GM20431 (cell line): Measurements from ENCODE around the gene TRPM4.

Experiments
- in situ Hi-C: fragments of 300-500 bp; cut with MseI, MboI; formaldehyde crosslinking; loops from one replicate; pipeline ENCODE4 v1.15.0; 2020; ENCODE audit warnings: low sequenced_read_pairs; ENCODE audit not compliant: unreplicated experiment

TRPM4 gene

GRCh38 chr19:49149652-49150105 is 7.9 kb upstream of the TRPM4 start:
- in situ Hi-C loops, result no loop called here

DNA sequence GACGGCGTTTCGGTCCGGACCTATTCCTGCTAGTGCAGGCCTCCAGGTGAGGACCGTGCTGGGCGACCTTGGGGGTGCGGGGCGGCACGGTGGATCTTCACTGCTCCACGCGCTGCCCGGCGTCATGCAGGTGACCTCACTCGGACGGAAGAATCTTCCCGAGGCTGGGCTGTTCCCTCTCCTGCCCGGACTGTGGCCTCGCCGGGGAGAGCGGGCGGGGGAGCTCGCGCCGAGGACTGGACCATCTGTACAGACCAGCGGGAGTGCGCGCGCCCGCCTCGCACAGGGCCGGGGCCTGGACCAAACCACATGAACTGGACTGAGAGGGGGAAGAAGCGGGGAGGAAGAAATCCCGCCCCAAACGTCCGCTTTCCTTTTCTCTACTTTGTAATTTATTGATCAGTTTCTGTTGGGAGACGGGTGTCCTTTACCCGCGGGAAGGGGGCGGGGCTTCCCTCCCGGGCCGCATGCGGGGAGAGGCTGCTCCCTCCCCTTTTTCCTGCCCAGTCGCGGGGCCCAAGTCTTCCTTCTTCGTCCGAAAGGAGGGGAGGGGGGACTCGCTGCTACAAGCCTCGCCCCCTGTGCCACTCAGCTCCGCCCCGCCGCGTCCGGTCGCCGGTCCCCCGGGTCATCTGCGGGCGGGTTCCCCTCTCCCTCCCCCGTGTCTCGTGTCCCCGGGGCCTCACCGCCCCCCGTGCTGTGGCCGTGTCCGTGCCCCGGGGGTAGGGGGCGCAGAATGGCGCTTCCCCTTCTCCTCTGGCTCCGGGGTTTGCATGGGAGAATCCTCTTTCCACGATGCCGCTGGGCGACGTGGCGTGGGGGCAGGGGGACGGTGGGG is 7.3 kb upstream of the TRPM4 start:
- in situ Hi-C loops, result no loop called here

DNA sequence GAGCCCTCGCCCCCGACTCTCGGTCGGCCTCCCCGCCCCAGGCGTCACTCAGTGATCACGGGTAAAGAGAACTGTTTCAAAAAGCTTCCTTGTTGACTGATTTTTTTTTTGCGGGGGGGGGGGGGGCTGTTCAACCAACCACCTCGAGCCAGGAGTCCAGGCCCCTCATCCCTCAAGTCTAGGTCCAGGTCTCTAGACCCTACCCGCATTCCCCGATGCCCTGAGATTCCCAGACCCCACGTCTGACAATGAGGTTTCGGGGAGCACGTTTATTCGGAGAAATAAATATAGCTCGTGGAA is 6.7 kb upstream of the TRPM4 start:
- in situ Hi-C loops, result no loop called here

GRCh38 chr19:49151267-49152118 is 6.1 kb upstream of the TRPM4 start:
- in situ Hi-C loops, result no loop called here

GRCh38 chr19:49152119-49152550 is 5.5 kb upstream of the TRPM4 start:
- in situ Hi-C loops, result no loop called here

- in situ Hi-C loops, result no loop called here
Measured at GRCh38 chr19:49153167-49153809, 4.3 kb upstream of the TRPM4 start.

DNA sequence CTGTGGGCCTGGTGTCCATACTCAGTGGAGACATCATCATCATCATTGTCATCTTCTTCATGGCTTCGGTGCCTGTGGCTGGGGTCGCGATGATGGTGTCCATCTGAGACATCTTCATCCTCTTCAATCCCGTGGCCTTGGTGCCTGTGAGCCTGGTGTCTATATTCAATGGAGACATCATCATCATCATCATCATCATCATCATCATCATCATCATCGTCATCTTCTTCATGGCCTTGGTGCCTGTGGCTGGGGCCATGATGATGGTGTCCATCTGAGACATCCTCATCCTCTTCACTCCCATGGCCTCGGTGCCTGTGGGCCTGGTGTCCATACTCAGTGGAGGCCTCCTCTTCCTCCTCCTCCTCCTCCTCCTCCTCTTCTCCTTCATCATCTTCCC is 3.3 kb upstream of the TRPM4 start:
- in situ Hi-C loops, result no loop called here

- in situ Hi-C loops, result no loop called here
Measured at GRCh38 chr19:49155005-49155819, 2.4 kb upstream of the TRPM4 start, which contains the start of gene HRC. Gene HRC (minus strand): TSS chr19:49155396. CDS start chr19:49155237, 159 bp downstream.

DNA sequence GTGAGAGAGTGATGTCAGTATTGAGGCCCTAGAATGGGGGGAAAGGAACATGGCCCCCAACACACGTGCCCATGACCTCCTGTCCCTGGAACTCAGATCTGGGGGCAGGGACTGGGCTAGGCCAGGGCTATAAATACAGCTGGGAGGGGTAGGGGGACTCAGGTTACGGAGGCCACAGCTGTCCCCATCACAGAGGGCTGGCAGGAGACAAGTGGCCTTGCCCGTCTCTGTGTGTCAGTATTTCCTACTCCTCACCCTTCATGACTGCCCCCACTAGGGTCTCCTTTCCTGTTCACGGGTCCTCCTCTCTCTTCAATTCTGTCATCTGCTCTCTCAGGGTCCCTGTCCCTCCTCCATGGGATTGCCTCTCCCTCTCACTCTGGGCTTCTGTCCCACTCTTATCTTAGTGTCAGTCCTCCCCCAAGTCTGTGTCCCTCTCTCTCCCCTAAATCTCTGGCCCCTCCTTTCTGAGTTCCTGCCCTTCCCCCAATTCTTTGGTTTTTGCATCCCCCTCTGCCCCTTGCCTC is 1.7 kb upstream of the TRPM4 start:
- in situ Hi-C loops, result no loop called here

DNA sequence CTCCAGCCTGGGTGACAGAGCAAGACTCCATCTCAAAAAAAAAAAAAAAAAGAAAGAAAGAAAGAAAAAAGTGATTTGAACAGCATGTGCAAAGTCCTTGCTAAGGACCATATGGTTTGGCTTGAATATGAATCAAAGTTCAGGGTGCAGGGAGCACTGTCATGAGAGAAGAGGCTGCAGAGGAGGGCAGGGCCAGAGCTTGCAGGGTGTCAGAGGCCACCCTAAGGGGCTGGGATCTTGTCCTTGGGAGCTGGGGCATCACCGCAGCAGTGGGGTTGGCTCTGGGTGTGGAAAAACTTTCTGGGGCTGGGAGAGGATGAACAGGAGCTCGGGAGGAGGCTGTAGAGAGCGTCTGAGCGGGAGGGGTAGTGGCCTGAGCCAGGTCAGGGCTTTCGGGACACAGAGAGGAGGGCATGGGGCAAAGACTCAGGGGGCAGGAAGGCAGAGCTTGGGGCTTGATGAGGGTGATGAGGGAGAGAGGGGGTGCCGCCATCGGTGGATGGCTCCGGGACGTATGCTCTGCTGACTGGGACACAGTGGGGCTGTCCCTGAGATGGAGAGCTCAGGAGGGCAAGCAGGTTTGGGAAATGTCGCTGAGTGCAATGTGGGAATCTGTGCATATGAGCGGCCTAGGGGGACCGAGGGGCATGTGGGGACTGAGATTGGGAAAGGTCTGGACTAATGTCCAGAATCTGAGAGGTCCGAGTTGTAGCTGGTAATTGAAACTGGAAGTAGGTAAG is 3.0 kb downstream of the TRPM4 start:
- in situ Hi-C loops, result no loop called here

GRCh38 chr19:49161987-49162386 is 4.4 kb downstream of the TRPM4 start:
- in situ Hi-C loops, result no loop called here

DNA sequence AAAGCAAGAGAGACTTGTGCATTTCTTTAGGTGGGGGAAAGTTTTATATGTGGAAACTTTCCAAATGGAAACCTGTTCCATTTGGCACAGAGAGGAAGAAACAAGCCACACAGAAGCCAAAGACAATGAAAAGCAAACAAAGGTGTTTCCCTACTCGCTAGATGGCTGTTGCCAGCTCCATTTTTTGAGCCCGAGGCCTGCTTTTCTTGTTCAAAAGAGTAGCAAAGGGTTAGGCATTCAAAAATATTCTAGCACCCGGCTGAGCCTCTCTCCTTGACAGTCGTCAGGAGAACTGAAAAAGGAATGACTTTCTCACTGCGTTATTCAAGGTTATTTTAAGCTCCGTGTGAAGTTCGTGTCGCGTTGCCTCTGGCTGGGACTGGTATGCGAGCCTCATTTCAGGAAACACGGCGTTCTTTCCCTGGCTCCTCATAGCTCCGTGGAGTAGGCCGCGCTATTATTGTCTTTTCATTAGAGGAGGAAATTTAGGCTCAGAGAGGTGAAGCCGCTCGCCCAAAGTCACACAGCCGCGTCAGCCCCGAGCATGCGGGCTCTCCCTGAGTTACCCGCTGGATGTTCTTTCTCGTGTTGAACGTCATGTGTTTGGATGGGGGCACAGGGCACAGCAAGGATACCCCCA is 7.6 kb downstream of the TRPM4 start:
- in situ Hi-C loops, result no loop called here

GRCh38 chr19:49165865-49166301 is 8.3 kb downstream of the TRPM4 start:
- in situ Hi-C loops, result no loop called here

GRCh38 chr19:49167857-49168409 is 10.3 kb downstream of the TRPM4 start:
- in situ Hi-C loops, result no loop called here

DNA sequence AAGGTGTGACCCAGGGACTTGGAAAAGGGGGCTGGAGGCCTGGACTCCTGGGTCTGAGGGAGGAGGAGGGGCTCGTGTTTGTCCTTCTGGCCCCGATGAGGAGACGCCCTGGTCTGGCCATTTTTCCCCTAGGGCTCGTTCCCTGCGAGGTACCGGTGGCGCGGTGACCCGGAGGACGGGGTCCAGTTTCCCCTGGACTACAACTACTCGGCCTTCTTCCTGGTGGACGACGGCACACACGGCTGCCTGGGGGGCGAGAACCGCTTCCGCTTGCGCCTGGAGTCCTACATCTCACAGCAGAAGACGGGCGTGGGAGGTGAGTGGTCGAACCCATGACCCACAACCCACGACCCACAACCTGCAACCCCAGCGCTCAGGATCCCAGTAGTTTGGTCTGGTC is 10.8 kb downstream of the TRPM4 start:
- in situ Hi-C loops, result no loop called here

GRCh38 chr19:49173198-49173597 is 15.6 kb downstream of the TRPM4 start:
- in situ Hi-C loops, result no loop called here

DNA sequence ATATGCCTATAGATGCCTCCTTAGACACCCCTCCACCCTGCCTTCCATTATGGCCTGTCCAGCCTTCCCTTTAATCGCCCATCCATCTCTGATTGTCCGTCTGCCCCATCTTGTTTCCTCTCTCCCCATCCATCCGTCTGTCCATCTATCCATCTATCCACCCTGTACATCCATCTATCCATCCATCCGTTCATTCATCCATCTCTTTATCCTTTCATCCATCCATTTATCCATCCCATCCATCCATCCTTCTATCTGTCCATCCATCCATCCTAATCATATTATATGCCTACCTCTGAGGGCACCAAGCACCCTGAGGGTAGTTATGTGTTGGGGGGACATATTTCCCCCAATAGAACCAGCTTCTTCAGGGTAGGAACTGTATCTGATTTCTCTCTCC is 23.1 kb downstream of the TRPM4 start:
- in situ Hi-C loops, result no loop called here
